ENCODE measurements around the gene LSG1. TPM values are rescaled to one million over a fixed set of nuclear protein-coding genes. Genes with fewer than 3 reads are reported as not detected.

Gene LSG1
- total RNA-seq, 1 experiment from 2014 or later, result 39.7 TPM

DNA sequence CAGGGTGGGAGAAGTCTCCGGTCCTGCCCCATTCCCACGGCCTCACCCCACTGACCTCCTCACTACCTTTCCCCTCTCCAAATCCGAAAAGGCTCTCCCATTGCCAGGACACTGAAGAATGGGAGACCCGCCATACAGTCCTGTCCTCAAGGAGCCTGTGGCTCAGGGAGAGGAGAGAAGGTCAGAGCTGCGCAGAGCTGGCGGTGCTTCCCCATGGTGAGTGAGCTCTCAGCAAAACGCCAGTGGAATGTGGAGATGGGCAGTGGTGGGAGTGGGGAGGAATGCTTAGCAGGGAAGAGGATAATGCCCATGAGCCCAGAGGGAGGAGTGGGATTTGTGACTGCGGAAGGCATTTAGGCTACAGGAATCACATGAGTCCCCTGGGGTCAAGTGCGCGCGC, 33.8 kb upstream of the LSG1 start:
- H3K4me3 ChIP-seq (replicated peaks in 1 of 2; ENCODE audit: low read depth in 1 of 2, low read length in 2 of 2), result no peak overlapping the region
- BruUV-seq (replicated peaks), result no TSS peak
- H2AFZ ChIP-seq (ENCODE audit: low read depth, low read length, poor library complexity, severe bottlenecking), result no peak overlapping the region
- no peaks in the 10 kb centered on the region for H3K9me2 ChIP-seq (ENCODE audit: insufficient read depth)
- H3K27me3 ChIP-seq (ENCODE audit: insufficient read depth, low read length), result no peaks in the 10 kb centered on the region
- H3K9ac ChIP-seq (ENCODE audit: low read length), result no peak overlapping the region
- ATAC-seq, result no peak
- no peaks in the 10 kb centered on the region; a peak in 1 of 4 replicates for H3K9me3 ChIP-seq (ENCODE audit: control insufficient read depth in 1 of 2, insufficient read depth in 1 of 2, low read depth in 1 of 2, low read length in 2 of 2)
- no peaks in the 10 kb centered on the region for H4K20me1 ChIP-seq (ENCODE audit: insufficient read depth)
- H3K27ac ChIP-seq (ENCODE audit: low read depth, low read length), result no peak overlapping the region
- ChIA-PET CTCF (no interaction called here), RAD21 (ENCODE audit: low non-redundant PET in 1 of 2, low total read pairs in 2 of 2, uncharacterized antibody in 2 of 2, unreplicated experiment in 2 of 2) (no interaction called here), POLR2A (no interaction called here)
- H3K36me3 ChIP-seq (ENCODE audit: control insufficient read depth in 1 of 2, insufficient read depth in 2 of 2, low read length in 2 of 2), result no peaks in the 10 kb centered on the region
- TF ChIP-seq ATF3 (IDR thresholded peaks at IDR 0.05), result no peak
- TF ChIP-seq POLR2AphosphoS5 (IDR thresholded peaks at IDR 0.05; ENCODE audit: low read depth, low read length), result no peak
- TF ChIP-seq REST (IDR thresholded peaks at IDR 0.05; ENCODE audit: low read depth), result no peak
- no peak for TF ChIP-seq EGR1 (IDR thresholded peaks at IDR 0.05; ENCODE audit: low read depth)
- H3K79me2 ChIP-seq (ENCODE audit: insufficient read depth, low read length), result no peaks in the 10 kb centered on the region
- no peaks in the 10 kb centered on the region for H3K4me1 ChIP-seq (ENCODE audit: control insufficient read depth in 1 of 2, insufficient read depth in 2 of 2, low read length in 2 of 2)
- no peak overlapping the region for H3K4me2 ChIP-seq (ENCODE audit: low read length)
- intact Hi-C loops (cut with micrococcal nuclease), result no loop called here
- DNase-seq (ENCODE audit: low read depth, low spot score), result no peak

DNA sequence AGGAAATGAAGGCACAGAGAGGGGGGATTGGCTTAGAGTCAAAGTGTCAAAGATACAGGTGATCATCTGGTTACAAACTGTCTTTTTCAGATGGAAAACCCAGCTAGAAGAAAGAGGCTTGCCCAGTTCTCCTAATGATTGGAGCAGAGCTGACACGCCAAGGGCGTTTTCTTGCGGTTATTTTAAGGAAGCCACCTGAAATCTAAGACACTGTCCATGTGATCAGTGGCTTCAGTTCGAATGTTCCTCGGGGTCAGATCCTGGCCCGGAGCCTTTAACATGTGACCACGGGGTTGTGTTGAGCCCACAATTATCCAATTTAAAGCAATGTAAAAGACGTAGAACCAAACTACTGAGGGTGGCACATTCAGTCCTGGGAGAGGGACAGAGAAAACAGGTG, 33.2 kb upstream of the LSG1 start:
- Histone ChIP-seq H3K9ac (ENCODE audit: low read length) (no peak overlapping the region), H4K20me1 (ENCODE audit: insufficient read depth) (no peaks in the 10 kb centered on the region), H3K4me3 (replicated peaks in 1 of 2; ENCODE audit: low read depth in 1 of 2, low read length in 2 of 2) (no peak overlapping the region), H2AFZ (ENCODE audit: low read depth, low read length, poor library complexity, severe bottlenecking) (no peak overlapping the region), H3K4me2 (ENCODE audit: low read length) (no peak overlapping the region), H3K4me1 (ENCODE audit: control insufficient read depth in 1 of 2, insufficient read depth in 2 of 2, low read length in 2 of 2) (no peaks in the 10 kb centered on the region), H3K27me3 (ENCODE audit: insufficient read depth, low read length) (no peaks in the 10 kb centered on the region), H3K27ac (ENCODE audit: low read depth, low read length) (no peak overlapping the region), H3K9me3 (ENCODE audit: control insufficient read depth in 1 of 2, insufficient read depth in 1 of 2, low read depth in 1 of 2, low read length in 2 of 2) (no peaks in the 10 kb centered on the region; a peak in 1 of 4 replicates), H3K79me2 (ENCODE audit: insufficient read depth, low read length) (no peaks in the 10 kb centered on the region), H3K9me2 (ENCODE audit: insufficient read depth) (no peaks in the 10 kb centered on the region), H3K36me3 (ENCODE audit: control insufficient read depth in 1 of 2, insufficient read depth in 2 of 2, low read length in 2 of 2) (no peaks in the 10 kb centered on the region)
- ATAC-seq (no peak), DNase-seq (ENCODE audit: low read depth, low spot score) (no peak)
- ChIA-PET POLR2A (no interaction called here), CTCF (no interaction called here), RAD21 (ENCODE audit: low non-redundant PET in 1 of 2, low total read pairs in 2 of 2, uncharacterized antibody in 2 of 2, unreplicated experiment in 2 of 2) (no interaction called here)
- no peak for TF ChIP-seq ZNF274 (IDR thresholded peaks at IDR 0.05; ENCODE audit: low read depth, low read length)
- no peak for TF ChIP-seq EZH2phosphoT487 (IDR thresholded peaks at IDR 0.05; ENCODE audit: borderline replicate concordance)
- no peak for TF ChIP-seq ATF3 (IDR thresholded peaks at IDR 0.05)
- no peak for TF ChIP-seq ELF1 (IDR thresholded peaks at IDR 0.05; ENCODE audit: borderline replicate concordance, low read depth)
- no peak for TF ChIP-seq SIN3A (IDR thresholded peaks at IDR 0.05; ENCODE audit: low read depth)
- no peak for TF ChIP-seq TCF7L2 (IDR thresholded peaks at IDR 0.05; ENCODE audit: borderline replicate concordance, extremely low read depth, insufficient read depth, insufficient read length)
- no peak for TF ChIP-seq POLR2A (IDR thresholded peaks at IDR 0.05; ENCODE audit: borderline replicate concordance, extremely low read depth, insufficient read depth, insufficient read length)
- no peak for TF ChIP-seq FOSL1 (IDR thresholded peaks at IDR 0.05; ENCODE audit: low read depth)
- no peak for TF ChIP-seq POLR2AphosphoS5 (IDR thresholded peaks at IDR 0.05; ENCODE audit: low read depth, low read length)
- TF ChIP-seq CEBPB (IDR thresholded peaks at IDR 0.05; ENCODE audit: low read depth), result no peak
- TF ChIP-seq ZFX (IDR thresholded peaks at IDR 0.05), result no peak
- no TSS peak for BruUV-seq (replicated peaks)
- intact Hi-C loops (cut with micrococcal nuclease), result no loop called here

Measured in HCT116 (cell line).